GM18951 (cell line): ENCODE data around the gene CD300H.

Source experiments
- POLR2A ChIP-seq: IDR thresholded peaks from 4 replicates; pipeline ENCODE4 v1.6.1; 2011; ENCODE audit warnings: mild to moderate bottlenecking; ENCODE audit not compliant: insufficient read length, insufficient read depth; ENCODE audit errors: extremely low read depth
- in situ Hi-C: fragments of 300-500 bp; cut with MboI; formaldehyde crosslinking; loops from one replicate; pipeline ENCODE4 v1.12.0; 2022; ENCODE audit warnings: low sequenced_read_pairs, mixed read lengths, inconsistent platforms; ENCODE audit not compliant: unreplicated experiment

Gene CD300H

DNA sequence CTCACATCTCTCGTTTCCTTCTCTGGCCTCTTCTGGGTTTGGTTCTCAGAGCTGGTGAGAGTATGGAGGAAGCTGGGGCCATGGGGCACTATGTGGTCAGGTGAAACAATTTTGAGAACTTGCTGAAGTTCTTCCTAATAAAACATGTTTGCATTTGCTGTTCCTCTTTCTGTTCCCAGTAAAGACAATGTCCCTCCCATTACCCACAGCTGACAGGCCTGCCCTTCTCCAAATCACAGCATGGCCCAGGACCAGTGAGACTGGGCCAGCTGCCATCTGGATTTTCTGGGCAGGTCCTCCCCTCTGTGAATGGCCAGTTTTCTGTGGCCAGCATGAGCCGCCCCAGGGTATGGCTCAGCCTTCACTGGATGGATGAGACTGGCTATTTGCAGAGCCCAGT is at the start of gene CD300H:
TSS of gene CD300H (minus strand) at position 113 of the 400 bp plus-strand sequence.
- no peak for TF ChIP-seq POLR2A
- in situ Hi-C loops, result no loop called here

DNA sequence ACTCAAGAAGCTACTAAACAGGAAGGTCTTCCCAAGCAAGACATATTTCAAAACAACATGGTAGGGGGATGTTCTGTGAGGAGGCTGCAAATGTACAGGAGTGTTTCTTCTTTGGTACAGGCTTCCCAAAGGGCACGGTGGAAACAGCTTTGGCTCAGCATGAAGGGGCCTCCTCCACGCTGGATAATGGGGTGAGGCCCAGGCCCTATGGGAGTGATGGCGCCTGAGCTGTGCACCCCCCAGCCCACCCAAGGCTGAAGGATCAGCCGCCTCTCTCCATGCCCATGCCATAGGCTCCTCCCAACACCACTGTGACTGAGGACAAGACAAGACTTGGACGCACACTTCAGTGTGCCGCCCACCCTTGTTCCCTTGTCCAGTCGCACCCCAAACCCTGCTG is 49.4 kb upstream of the CD300H start:
- no peak for TF ChIP-seq POLR2A
- in situ Hi-C loops, result no loop called here

DNA sequence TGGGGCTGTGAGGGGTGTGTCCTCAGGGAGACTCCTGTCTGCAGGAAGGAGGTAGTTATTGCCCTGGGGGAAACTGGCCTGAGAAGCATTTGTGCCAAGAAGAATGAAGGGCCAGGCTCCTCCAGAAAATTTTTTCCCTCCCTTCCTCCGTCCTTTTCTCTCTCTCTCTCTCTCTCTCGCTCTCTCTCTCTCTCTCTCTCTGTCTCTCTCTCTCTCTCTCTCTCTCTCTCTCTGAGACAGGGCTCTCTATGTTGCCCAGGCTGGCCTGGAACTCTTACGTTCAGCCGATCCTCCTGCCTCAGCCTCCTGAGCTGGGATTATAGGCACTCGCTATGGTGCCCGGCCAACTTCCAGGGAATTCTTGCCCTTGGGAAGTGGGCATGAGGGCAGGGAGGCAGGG is 44.7 kb upstream of the CD300H start:
- in situ Hi-C loops, result no loop called here
- TF ChIP-seq POLR2A, result no peak

DNA sequence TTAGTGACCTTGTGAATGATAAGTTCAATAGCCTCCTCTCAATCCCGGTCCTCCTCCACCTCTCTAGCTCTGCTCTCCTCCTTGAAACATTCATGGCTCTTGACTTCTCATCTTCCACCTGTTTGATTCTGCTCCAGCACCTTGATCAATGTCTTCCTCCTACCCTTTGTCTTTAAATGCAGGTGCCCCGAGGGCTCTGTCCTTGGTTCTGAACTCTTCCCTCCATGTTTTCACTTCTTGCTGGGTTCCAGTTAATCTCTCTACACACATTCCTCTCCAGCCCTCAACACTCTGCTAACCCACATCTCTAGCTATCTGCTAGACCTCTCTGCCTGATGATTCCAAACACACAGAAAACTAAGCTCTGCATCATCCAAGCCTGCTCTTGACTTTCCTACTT is 42.8 kb upstream of the CD300H start:
- in situ Hi-C loops, result no loop called here
- no peak for TF ChIP-seq POLR2A

DNA sequence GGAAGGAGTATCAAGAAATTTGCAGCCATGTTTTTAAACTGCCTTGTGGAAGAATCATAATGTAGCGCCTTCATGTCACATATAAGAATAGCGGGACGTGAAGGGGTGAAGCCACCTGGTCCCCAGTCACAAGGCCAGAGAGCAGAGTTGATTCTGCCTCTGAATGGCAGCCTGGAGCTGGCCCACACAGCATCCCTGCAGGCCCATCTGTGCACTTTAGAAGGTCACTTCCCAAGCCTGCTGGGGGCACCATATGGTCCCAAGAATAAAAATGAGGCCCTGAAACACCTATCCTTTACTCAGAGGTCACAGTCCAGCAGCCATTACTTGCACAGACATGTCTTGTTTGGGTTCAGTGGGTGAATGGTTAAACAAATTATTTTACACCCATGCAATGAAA is 41.2 kb upstream of the CD300H start:
- TF ChIP-seq POLR2A, result no peak
- in situ Hi-C loops, result no loop called here

DNA sequence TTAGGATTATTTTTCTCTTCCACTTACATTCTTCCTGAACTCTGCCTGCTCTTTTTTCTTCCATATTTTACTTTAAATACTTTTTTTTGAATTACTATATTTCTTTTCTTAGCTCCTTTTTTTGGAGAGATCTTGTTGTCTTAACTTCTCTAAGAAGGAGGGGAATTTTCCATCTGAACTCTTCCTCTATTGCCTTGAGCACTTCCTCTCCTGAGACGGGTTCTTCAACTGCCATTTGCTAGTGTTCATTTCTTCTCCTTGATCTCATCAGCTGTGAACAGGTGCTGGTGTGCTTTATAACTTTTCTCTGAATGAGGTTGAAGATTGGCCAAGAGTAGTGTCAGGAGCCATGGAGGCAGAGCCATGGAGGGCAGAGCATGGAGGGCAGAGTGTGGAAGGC is 39.9 kb upstream of the CD300H start:
- in situ Hi-C loops, result no loop called here
- TF ChIP-seq POLR2A, result no peak

DNA sequence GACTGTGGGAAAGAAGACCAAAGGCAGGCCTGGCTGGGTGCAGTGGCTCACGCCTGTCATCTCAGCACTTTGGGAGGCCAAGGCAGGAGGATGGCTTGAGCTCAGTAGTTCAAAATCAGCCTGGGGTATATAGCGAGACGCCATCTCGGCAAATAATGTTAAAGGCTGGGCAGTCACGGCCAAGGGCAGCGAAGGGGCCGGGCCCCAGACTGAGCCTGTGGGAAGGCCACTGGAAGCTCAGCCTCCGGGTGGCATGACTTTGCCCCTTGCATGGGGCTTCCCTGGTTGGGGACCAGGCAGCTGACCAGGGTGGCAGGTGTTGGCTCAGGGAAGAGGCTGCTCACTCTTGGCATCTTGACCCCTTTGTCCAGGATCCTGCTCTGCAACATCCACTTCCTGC is 38.7 kb upstream of the CD300H start:
- TF ChIP-seq POLR2A, result no peak
- in situ Hi-C loops, result no loop called here

DNA sequence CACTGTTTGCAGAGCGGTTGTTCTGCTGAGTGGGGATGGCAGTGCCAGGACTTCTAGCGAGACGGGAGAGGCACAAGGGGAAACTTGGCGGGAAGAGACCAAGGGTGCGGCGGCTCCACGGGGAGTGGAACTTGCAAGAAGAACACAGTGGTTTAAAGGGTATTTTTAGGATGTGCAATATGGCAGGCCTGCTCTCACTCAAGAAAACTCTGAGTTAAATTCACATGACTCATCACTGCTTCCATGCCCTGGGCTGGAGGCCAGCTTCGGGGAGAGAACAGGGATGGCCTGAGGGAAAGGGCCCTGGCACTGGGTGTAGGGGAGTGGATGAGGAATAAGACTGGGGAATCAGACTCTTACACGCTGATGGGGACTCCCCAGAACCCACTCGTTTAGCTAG is 38.1 kb upstream of the CD300H start:
- in situ Hi-C loops, result no loop called here
- no peak for TF ChIP-seq POLR2A

DNA sequence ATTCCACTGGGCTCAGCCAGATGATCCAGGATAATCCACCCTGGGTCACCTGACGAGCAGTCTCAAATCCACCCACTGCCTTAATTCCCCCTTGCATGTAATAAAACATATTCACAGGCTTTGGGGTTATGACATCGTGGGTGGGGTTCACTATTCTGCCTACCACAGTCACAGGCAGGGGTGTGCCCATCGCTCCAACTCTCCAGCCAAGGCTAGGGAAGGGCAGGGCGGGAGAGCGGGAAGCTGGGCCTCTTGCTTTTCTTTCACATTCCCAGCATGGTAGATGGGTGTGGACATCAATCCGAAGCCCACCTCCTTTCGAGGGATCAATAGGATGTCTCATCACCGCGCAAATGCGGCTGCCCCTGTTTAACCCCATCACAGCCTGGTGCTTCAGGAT is 37.5 kb upstream of the CD300H start:
- in situ Hi-C loops, result no loop called here
- no peak for TF ChIP-seq POLR2A

DNA sequence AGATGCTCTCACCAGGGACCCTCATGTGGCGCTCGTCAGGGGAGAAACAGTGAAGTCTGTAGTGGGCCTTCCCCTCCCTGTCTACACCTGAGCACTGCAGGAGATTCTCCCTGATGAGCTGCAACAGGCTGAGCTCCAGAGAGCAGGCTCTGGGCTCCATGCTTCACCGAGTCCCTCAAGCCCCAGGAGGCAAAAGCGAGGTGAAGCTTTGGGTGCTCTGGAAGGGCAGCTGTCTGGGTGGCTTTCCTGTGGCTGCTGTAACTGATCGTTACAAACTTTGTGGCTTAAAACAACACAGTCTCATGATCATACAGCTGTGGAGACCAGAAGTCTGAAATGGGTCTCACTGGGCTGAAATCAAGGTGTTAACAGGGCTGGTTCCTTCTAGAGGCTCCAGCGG is 36.9 kb upstream of the CD300H start:
- no peak for TF ChIP-seq POLR2A
- in situ Hi-C loops, result no loop called here

DNA sequence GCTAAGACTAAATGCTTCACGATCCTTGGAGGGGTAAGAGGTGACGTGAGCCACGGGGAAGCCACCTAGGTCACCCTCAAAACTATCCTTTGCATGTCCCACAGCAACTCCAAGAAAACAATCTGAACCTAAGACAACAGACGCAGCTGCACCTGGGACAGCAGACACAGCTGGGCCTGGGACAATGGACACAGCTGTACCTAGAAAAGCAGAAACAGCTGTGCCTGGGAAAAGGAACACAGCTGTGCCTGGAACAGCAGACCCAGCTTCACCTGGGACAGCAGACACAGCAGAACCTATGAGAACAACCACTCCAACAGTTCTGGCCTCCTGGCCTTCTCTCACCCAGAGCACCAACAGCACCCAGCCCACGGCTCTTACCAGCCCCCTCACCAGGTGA is 36.4 kb upstream of the CD300H start:
- in situ Hi-C loops, result no loop called here
- TF ChIP-seq POLR2A, result no peak

DNA sequence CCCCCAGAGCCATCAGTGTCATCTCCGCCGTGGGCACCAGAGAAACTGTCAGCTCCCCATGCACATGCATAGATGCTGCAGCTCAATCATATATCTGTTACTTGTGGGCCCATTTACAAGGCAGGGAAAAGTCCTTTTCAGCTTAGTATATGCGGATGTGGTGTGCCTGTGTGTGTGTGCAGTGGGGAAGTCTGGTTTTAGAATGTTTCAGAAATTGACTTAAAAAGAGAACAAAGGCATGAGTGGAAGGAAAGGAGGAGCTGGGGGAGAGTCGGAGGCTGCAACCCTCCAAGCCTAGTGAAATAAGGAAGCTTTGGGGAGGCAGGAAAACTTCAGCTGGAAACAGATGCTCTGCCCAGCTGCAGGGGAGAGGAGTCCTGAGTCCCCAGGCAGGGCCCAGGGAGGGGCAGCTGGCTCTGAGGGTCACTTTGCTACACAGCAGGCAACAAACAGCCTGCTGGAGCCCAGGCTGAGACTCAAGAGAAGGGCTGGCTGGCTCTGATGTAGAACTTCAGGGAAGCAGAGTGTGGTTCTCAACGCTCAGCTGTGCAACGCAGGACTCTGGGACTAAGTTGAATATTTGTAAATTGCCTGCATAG is 35.8 kb upstream of the CD300H start:
- in situ Hi-C loops, result no loop called here

DNA sequence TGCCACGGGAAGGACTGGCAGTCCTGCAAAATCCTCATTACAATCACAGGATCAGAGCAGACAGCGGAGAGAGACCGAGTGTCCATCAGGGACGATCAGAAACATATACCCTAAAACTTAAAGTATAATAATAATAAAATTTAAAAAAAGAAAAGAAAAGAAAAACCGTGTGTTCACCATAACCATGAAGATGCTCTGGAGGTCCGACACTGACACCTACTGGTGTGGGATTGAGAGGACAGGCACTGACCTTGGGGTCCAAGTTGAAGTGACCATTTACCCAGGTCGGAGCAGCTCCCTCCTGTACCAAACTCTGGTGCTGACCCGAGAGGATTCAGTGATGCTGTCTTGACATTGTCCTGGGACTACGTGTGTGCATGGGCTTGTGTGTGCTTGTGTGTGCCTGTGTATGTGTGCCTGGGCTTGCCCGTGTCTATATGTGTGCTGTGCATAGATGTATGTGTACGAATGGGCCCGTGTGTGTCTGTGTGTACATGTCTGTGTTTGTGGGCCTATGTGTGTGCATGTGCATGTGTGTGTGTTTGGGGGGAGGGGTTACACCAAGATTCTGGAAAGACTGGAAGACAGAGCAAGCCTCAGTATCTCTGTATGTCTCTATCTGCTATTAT is 34.7 kb upstream of the CD300H start:
- TF ChIP-seq POLR2A, result no peak
- in situ Hi-C loops, result no loop called here

More for the DNA sequence above, 35.8 kb upstream of the CD300H start:
- TF ChIP-seq POLR2A, result no peak

DNA sequence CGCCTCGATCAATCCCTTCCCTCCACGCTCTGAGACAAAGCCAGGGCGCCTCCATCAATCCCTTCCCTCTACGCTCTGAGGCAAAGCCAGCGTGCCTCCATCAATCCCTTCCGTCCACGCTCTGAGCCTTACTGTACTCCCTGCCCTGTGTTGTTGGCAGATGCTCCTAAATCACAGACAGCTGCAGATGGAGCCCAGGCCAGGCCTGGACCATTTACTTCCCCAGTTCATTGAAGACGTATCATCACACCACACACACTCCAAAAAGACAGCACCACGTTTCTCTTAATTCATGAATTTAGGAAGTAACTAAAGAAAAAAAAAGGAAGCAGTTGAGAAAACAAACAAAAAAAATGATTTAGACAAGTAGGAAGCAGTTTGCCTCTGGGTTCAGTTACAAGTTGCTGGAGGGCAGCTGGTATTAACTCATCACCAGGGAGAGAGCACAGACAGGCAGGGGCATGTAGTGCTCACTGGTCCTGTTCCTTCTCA is 32.2 kb upstream of the CD300H start:
- in situ Hi-C loops, result no loop called here
- TF ChIP-seq POLR2A, result no peak

DNA sequence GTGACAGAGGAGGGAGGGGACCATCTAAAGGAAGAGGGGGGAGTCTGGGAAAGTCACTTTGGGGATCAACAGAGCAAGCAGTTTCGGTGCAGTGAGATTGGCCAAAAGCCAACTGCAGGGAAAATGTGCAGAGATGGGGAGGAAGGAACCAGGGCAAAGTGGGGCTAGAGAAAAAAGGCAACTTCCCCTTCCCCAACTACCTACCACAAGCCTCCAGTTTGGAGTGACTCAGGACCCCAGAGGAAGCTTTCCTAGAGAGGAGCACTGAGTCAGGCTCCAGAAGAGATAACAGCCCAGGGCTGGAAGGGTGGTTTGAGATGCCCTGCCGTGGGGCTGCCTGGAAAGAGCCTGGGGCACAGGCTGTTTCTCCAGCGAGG is 31.7 kb upstream of the CD300H start:
- no peak for TF ChIP-seq POLR2A
- in situ Hi-C loops, result no loop called here

DNA sequence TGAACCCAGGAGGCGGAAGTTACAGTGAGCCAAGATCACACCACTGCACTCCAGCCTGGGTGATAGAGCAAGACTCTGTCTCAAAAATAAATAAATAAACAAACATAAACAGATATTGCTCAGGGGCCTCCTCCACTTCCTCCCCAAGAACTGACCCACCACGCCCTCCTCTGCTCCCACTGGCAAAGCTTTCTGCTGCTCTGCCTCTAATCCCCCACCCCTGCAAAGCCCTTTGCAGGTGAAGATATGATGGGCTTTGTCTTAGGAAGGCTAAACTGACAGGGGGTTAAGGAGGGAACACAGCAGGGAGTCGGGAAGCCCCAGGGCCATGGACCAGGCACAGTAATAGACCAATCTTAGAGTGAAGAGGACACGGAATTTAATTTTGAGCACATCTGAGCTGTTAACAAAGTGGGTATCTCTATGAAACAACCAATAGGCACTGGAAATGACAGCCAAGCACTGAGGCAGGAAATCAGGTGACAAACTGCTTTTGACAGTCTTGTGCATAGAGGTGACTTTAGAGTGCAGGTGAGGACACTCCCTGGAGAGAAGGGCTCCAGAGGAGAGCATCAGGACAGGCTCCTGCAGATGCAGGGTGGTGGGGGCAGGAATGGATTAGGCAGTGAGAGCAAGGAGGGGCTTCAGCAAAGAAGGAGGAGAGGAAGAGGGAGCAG is 31.2 kb upstream of the CD300H start:
- in situ Hi-C loops, result no loop called here
- no peak for TF ChIP-seq POLR2A
